Epithelial cell of proximal tubule (primary cell): ENCODE data around the gene MAP2K4. TPM values are rescaled to one million over a fixed set of nuclear protein-coding genes. Genes with fewer than 3 reads are reported as not detected.

Source experiments
- DNase-seq: peaks from one replicate; pipeline ENCODE4 v3.0.0-alpha.2; 2011; ENCODE audit warnings: low read depth
- H3K4me3 ChIP-seq: 2 replicates; pipeline ENCODE4 v1.5.1; 2011; ENCODE audit warnings: low read depth, mild to moderate bottlenecking, low read length
- CTCF ChIP-seq: conservative IDR thresholded peaks from 2 replicates; pipeline ENCODE4 v1.5.1; 2012; ENCODE audit warnings: low read depth, mild to moderate bottlenecking, low read length
- total RNA-seq: library from RNA; depleted of rRNA; stranded (reverse); fragments of >200 nt; gene quantifications from 2 replicates; pipeline ENCODE4 v1.2.3, GENCODE V29; 2015

MAP2K4 gene
- total RNA-seq, 1 donor from 2014 or later = 23.0 TPM

- no peak for DNase-seq
- H3K4me3 ChIP-seq = no peak overlapping the region
- TF ChIP-seq CTCF = no peak
Observed at GRCh38 chr17:12048843-12049473, 28.3 kb downstream of the MAP2K4 start.

GRCh38 chr17:12050646-12051225 lies 30.1 kb downstream of the MAP2K4 start:
- peak; percentile 20 for DNase-seq
- no peak overlapping the region for H3K4me3 ChIP-seq
- TF ChIP-seq CTCF = no peak

DNA sequence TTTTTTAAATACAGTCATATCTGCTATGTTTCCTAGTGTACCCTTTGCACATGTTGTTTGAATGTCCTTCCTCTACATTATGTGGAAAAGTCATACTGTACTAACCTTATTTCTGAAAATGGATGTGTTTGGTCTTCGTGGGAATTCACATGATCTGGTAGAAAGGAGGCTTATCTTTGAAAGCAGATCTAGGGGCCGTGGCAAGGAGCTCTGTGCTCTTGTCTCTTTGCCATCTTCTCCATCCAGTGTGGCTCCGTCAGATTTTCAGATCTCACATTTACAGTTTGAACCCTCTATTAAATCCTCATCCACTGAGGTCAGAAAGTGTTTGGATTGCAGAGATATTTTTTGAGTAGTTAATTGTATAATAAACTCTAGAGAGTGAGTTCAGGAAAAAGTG lies 32.9 kb downstream of the MAP2K4 start:
- no peak overlapping the region for H3K4me3 ChIP-seq
- no peak for DNase-seq
- TF ChIP-seq CTCF = no peak

GRCh38 chr17:12055889-12056288 lies 35.2 kb downstream of the MAP2K4 start:
- no peak overlapping the region for H3K4me3 ChIP-seq
- TF ChIP-seq CTCF = no peak
- no peak for DNase-seq

DNA sequence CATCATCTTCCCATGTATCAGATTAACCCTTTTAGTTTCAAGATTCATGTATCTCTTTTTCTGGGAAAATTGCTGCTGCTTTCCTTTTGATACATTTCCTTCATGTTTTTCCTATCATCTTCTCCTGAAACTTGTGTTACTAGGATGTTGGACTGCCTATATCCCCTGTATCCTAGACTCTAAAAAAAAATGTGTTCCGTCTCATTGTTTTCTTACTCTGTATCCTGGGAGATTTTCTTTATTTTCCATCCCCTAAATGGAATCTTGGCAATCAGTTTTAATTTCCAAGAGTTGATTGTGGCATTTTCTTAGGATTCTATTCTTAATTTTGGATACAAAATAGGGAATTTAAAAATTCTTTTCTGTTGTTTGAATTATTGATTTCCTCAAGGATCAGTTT lies 36.8 kb downstream of the MAP2K4 start:
- no peak overlapping the region for H3K4me3 ChIP-seq
- TF ChIP-seq CTCF = no peak
- DNase-seq = no peak

DNA sequence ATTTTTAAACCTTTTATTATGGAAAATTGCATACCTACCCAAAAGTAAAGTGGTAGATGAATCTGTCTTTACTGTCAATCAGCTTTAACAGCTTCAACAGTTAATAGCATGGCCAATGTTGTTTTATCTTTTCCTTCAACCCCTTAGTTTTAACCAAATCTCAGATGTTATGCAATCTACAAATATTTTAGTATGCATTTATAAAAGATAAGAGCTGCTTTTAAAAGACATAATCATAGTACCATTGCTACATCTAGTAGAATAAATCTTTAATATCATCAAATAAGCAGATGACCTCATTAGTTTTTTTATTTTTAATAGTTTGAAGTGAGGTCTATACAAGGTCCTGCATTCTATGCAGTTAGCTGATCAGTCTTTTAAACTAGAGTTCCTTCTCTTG lies 37.9 kb downstream of the MAP2K4 start:
- DNase-seq = no peak
- TF ChIP-seq CTCF = no peak
- no peak overlapping the region for H3K4me3 ChIP-seq

GRCh38 chr17:12062249-12062648 lies 41.6 kb downstream of the MAP2K4 start:
- no peak for TF ChIP-seq CTCF
- DNase-seq = no peak
- no peak overlapping the region for H3K4me3 ChIP-seq
